SK-N-SH (cell line): Measurements from ENCODE around the gene PAQR7. TPM values are rescaled to one million over a fixed set of nuclear protein-coding genes. Genes with fewer than 3 reads are reported as not detected.

Experiments used
- CTCF ChIA-PET: fragments of 300-600, 350-600 bp; formaldehyde crosslinking; extraction: SDS; loops from one replicate; lab custom pipeline; 2021; lab: Yijun Ruan, JAX
- POLR2A ChIA-PET: fragments of 350-600 bp; sonication (Branson Sonifier 250); formaldehyde crosslinking; extraction: SDS; loops from one replicate; lab custom pipeline; 2020; ENCODE audit warnings: antibody characterized with exemption, inconsistent platforms; lab: Yijun Ruan, JAX
- DNase-seq: peaks from one replicate; pipeline ENCODE4 v3.0.0; 2012
- H2AFZ ChIP-seq: fragments of 200-600 bp; sonication (generic); 2 replicates; pipeline ENCODE4 v1.8.1; 2016; ENCODE audit warnings: antibody characterized with exemption, mild to moderate bottlenecking, low read depth
- H3F3A ChIP-seq: fragments of 200-600 bp; sonication (generic); replicated peaks from 2 replicates; pipeline ENCODE3; 2016; ENCODE audit warnings: antibody characterized with exemption, mild to moderate bottlenecking; ENCODE audit not compliant: insufficient read depth
- H3K27ac ChIP-seq, 2 experiments: fragments of 200-500 bp in 1 of 2; fragments of 200-600 bp in 1 of 2; sonication (Bioruptor generic) in 1 of 2; sonication (generic), shearing (Covaris generic) in 1 of 2; 2 replicates each; pipeline versions ENCODE4 v1.5.1 to v1.6.1; 2014 to 2016; ENCODE audit warnings: low read depth in 2 of 2, inconsistent platforms in 1 of 2, low read length in 1 of 2, mild to moderate bottlenecking in 1 of 2, mixed read lengths in 1 of 2
- H3K27me3 ChIP-seq: fragments of 200-600 bp; sonication (generic), shearing (Covaris generic); 2 replicates; pipeline ENCODE4 v1.6.1; 2016; ENCODE audit warnings: mixed run types; ENCODE audit not compliant: insufficient read depth
- H3K36me3 ChIP-seq, 2 experiments: fragments of 200-500 bp in 1 of 2; fragments of 200-600 bp in 1 of 2; sonication (Bioruptor generic) in 1 of 2; sonication (generic) in 1 of 2; replicated peaks in 1 of 2; 2 replicates each; pipeline versions ENCODE3 to v1.5.1; 2014 to 2016; ENCODE audit warnings: low read length in 1 of 2, mild to moderate bottlenecking in 1 of 2; ENCODE audit not compliant: insufficient read depth in 2 of 2, control insufficient read depth in 1 of 2
- H3K4me1 ChIP-seq, 2 experiments: fragments of 200-500 bp in 1 of 2; fragments of 200-600 bp in 1 of 2; sonication (Bioruptor generic) in 1 of 2; sonication (generic), shearing (Covaris generic) in 1 of 2; 2 replicates each; pipeline versions ENCODE4 v1.5.1 to v1.6.1; 2014 to 2016; ENCODE audit warnings: low read depth in 1 of 2, low read length in 1 of 2, mixed run types in 1 of 2; ENCODE audit not compliant: insufficient read depth in 2 of 2, control insufficient read depth in 1 of 2
- H3K4me2 ChIP-seq: fragments of 200-600 bp; sonication (generic), shearing (Covaris generic); 2 replicates; pipeline ENCODE4 v1.6.1; 2017; ENCODE audit warnings: mixed run types
- H3K4me3 ChIP-seq, 2 experiments: fragments of 200-500 bp in 1 of 2; fragments of 200-600 bp in 1 of 2; sonication (Bioruptor generic) in 1 of 2; sonication (generic), shearing (Covaris generic) in 1 of 2; 2 replicates each; pipeline versions ENCODE4 v1.5.1 to v1.8.1; 2014 to 2016; ENCODE audit warnings: low read depth in 2 of 2, inconsistent platforms in 1 of 2, low read length in 1 of 2, mild to moderate bottlenecking in 1 of 2, mixed read lengths in 1 of 2, moderate library complexity in 1 of 2
- H3K79me2 ChIP-seq: fragments of 200-600 bp; sonication (generic); 2 replicates; pipeline ENCODE4 v1.8.1; 2017; ENCODE audit warnings: mild to moderate bottlenecking; ENCODE audit not compliant: insufficient read depth
- H3K9ac ChIP-seq: fragments of 200-600 bp; sonication (generic); 2 replicates; pipeline ENCODE4 v1.6.1; 2017; ENCODE audit warnings: mixed run types
- H3K9me2 ChIP-seq: fragments of 200-600 bp; sonication (generic); 2 replicates; pipeline ENCODE4 v1.6.1; 2017; ENCODE audit warnings: mixed run types
- H3K9me3 ChIP-seq: fragments of 200-600 bp; sonication (generic); 2 replicates; pipeline ENCODE4 v1.6.1; 2017; ENCODE audit warnings: mixed run types, mild to moderate bottlenecking, moderate library complexity
- H4K20me1 ChIP-seq: fragments of 200-600 bp; sonication (generic); 2 replicates; pipeline ENCODE4 v1.6.1; 2017; ENCODE audit warnings: mild to moderate bottlenecking, mixed run types; ENCODE audit not compliant: insufficient read depth
- CHD2 ChIP-seq: fragments of 150-350 bp; IDR thresholded peaks from 2 replicates; pipeline ENCODE4 v1.6.1; 2018; ENCODE audit warnings: low read length; ENCODE audit not compliant: partially characterized antibody
- ELF1 ChIP-seq: IDR thresholded peaks from 2 replicates; pipeline ENCODE4 v1.4.0; 2012
- EP300 ChIP-seq, 2 experiments: IDR thresholded peaks; 2 replicates each; pipeline versions ENCODE4 v1.4.0 to v1.6.1; 2012; ENCODE audit warnings: borderline replicate concordance in 1 of 2, low read depth in 1 of 2, low read length in 1 of 2
- EZH2phosphoT487 ChIP-seq: fragments of 200-600 bp; sonication (generic); IDR thresholded peaks from 2 replicates; pipeline ENCODE4 v1.6.1; 2017; ENCODE audit warnings: low read depth, mixed run types, mild to moderate bottlenecking, antibody characterized with exemption, moderate library complexity, borderline replicate concordance
- GATA2 ChIP-seq: sonication (generic); formaldehyde crosslinking; IDR thresholded peaks from 2 replicates; pipeline ENCODE4 v1.5.0; 2020; ENCODE audit warnings: mild to moderate bottlenecking, missing genetic modification reagents
- MXI1 ChIP-seq: IDR thresholded peaks from 2 replicates; pipeline ENCODE4 v1.6.1; 2012; ENCODE audit warnings: mild to moderate bottlenecking, low read depth, low read length, improper control_type of control experiment
- NFIC ChIP-seq: IDR thresholded peaks from 2 replicates; pipeline ENCODE4 v1.4.0; 2012; ENCODE audit warnings: borderline replicate concordance
- POLR2AphosphoS5 ChIP-seq: IDR thresholded peaks from 2 replicates; pipeline ENCODE4 v1.6.1; 2012; ENCODE audit warnings: low read depth, low read length
- RAD21 ChIP-seq: IDR thresholded peaks from 2 replicates; pipeline ENCODE4 v1.6.1; 2012; ENCODE audit warnings: mild to moderate bottlenecking, low read length
- RCOR1 ChIP-seq: fragments of 150-350 bp; IDR thresholded peaks from 2 replicates; pipeline ENCODE4 v1.6.1; 2017; ENCODE audit warnings: antibody characterized with exemption, low read length
- RXRA ChIP-seq: IDR thresholded peaks from 2 replicates; pipeline ENCODE4 v1.4.0; 2012; ENCODE audit warnings: low read depth, mild to moderate bottlenecking, borderline replicate concordance
- SIN3A ChIP-seq: IDR thresholded peaks from 2 replicates; pipeline ENCODE4 v1.6.1; 2012; ENCODE audit warnings: low read depth, mild to moderate bottlenecking, low read length, moderate library complexity, borderline replicate concordance
- TAF1 ChIP-seq: IDR thresholded peaks from 2 replicates; pipeline ENCODE4 v1.6.1; 2012; ENCODE audit warnings: low read depth, mild to moderate bottlenecking, low read length, moderate library complexity, borderline replicate concordance
- TCF12 ChIP-seq: IDR thresholded peaks from 2 replicates; pipeline ENCODE4 v1.4.0; 2012
- TEAD4 ChIP-seq: IDR thresholded peaks from 2 replicates; pipeline ENCODE4 v1.4.0; 2012; ENCODE audit warnings: mild to moderate bottlenecking, borderline replicate concordance; ENCODE audit not compliant: insufficient read depth
- YY1 ChIP-seq: IDR thresholded peaks from 2 replicates; pipeline ENCODE4 v1.4.0; 2012; ENCODE audit warnings: low read depth, mild to moderate bottlenecking
- WGBS: methylation state at CpG from one replicate; pipeline ENCODE4 v1.1.6; 2017; ENCODE audit warnings: low lambda C conversion rate; 5-methylcytosine and 5-hydroxymethylcytosine counted together
- polyA plus RNA-seq, 3 experiments: library from polyadenylated mRNA; depleted of rRNA; stranded (reverse); fragments of >200 nt; gene quantifications; 2 replicates each; pipeline ENCODE4 v1.2.3, GENCODE V29; 2012
- TF ChIP-seq, protein P1 (sequence below): IDR thresholded peaks from 2 replicates; pipeline ENCODE4 v1.4.0; 2012; ENCODE audit warnings: low read depth, borderline replicate concordance
- TF ChIP-seq, protein P2 (sequence below): IDR thresholded peaks from 2 replicates; pipeline ENCODE4 v1.4.0; 2012; ENCODE audit warnings: low read depth
- TF ChIP-seq, protein P3 (sequence below): IDR thresholded peaks from 2 replicates; pipeline ENCODE4 v1.6.1; 2012; ENCODE audit warnings: mild to moderate bottlenecking, low read depth, low read length, moderate library complexity
- TF ChIP-seq, protein P4 (sequence below): IDR thresholded peaks from 2 replicates; pipeline ENCODE4; 2012

The PAQR7 gene
- polyA plus RNA-seq, 1 of the 3 experiments (the other 2 are of a cell fraction) = 5.6 TPM

DNA sequence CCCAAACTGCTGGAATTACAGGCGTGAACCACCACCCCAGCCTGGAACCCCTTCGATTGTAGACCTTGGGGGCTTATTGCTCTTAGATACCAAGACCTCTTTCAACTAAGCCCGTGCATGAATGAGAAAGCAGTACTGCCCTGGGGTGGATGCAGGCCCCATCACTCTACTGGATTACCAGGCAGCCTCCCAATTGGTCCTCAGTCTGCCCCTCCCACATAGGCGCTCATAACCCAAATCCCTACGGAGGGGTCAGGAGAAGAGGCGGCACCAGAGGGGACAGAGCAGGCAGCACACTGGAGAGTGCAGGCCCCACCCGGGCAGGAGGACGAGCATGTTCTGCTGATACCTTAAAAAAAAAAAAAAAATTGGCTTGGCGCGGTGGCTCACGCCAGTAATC, 43.1 kb upstream of the PAQR7 start:
- ChIA-PET POLR2A (no interaction called here), CTCF (no interaction called here)
- no peaks in the 10 kb centered on the region for H3K9me3 ChIP-seq
- no peak overlapping the region for H3K4me2 ChIP-seq
- H3K79me2 ChIP-seq = no peaks in the 10 kb centered on the region
- DNase-seq = no peak
- no peaks in the 10 kb centered on the region for H4K20me1 ChIP-seq
- H3K27ac ChIP-seq = no peak overlapping the region
- no peaks in the 10 kb centered on the region for H3K9me2 ChIP-seq
- TF ChIP-seq, protein P1, sequence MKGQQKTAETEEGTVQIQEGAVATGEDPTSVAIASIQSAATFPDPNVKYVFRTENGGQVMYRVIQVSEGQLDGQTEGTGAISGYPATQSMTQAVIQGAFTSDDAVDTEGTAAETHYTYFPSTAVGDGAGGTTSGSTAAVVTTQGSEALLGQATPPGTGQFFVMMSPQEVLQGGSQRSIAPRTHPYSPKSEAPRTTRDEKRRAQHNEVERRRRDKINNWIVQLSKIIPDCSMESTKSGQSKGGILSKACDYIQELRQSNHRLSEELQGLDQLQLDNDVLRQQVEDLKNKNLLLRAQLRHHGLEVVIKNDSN = no peak
- TF ChIP-seq, protein P2, sequence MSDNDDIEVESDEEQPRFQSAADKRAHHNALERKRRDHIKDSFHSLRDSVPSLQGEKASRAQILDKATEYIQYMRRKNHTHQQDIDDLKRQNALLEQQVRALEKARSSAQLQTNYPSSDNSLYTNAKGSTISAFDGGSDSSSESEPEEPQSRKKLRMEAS = no peak
- TF ChIP-seq TEAD4 (no peak), EZH2phosphoT487 (no peak), NFIC (no peak), POLR2AphosphoS5 (no peak), TAF1 (no peak), TCF12 (no peak), GATA2 (CRISPR knock-in tag) (no peak), RXRA (no peak), YY1 (no peak), EP300 (IDR thresholded peaks at IDR 0.05; ENCODE audit: borderline replicate concordance in 1 of 2, low read depth in 1 of 2, low read length in 1 of 2) (no peak), RAD21 (no peak), MXI1 (no peak), RCOR1 (no peak), CHD2 (no peak), SIN3A (no peak), ELF1 (no peak)
- TF ChIP-seq, protein P3, sequence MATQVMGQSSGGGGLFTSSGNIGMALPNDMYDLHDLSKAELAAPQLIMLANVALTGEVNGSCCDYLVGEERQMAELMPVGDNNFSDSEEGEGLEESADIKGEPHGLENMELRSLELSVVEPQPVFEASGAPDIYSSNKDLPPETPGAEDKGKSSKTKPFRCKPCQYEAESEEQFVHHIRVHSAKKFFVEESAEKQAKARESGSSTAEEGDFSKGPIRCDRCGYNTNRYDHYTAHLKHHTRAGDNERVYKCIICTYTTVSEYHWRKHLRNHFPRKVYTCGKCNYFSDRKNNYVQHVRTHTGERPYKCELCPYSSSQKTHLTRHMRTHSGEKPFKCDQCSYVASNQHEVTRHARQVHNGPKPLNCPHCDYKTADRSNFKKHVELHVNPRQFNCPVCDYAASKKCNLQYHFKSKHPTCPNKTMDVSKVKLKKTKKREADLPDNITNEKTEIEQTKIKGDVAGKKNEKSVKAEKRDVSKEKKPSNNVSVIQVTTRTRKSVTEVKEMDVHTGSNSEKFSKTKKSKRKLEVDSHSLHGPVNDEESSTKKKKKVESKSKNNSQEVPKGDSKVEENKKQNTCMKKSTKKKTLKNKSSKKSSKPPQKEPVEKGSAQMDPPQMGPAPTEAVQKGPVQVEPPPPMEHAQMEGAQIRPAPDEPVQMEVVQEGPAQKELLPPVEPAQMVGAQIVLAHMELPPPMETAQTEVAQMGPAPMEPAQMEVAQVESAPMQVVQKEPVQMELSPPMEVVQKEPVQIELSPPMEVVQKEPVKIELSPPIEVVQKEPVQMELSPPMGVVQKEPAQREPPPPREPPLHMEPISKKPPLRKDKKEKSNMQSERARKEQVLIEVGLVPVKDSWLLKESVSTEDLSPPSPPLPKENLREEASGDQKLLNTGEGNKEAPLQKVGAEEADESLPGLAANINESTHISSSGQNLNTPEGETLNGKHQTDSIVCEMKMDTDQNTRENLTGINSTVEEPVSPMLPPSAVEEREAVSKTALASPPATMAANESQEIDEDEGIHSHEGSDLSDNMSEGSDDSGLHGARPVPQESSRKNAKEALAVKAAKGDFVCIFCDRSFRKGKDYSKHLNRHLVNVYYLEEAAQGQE = no peak
- TF ChIP-seq, protein P4, sequence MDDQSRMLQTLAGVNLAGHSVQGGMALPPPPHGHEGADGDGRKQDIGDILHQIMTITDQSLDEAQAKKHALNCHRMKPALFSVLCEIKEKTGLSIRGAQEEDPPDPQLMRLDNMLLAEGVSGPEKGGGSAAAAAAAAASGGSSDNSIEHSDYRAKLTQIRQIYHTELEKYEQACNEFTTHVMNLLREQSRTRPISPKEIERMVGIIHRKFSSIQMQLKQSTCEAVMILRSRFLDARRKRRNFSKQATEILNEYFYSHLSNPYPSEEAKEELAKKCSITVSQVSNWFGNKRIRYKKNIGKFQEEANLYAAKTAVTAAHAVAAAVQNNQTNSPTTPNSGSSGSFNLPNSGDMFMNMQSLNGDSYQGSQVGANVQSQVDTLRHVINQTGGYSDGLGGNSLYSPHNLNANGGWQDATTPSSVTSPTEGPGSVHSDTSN = no peak
- H2AFZ ChIP-seq = no peak overlapping the region
- no peaks in the 10 kb centered on the region for H3K4me1 ChIP-seq
- H3K27me3 ChIP-seq = no peaks in the 10 kb centered on the region
- H3F3A ChIP-seq = no peaks in the 10 kb centered on the region
- H3K9ac ChIP-seq = no peak overlapping the region
- no peak overlapping the region for H3K4me3 ChIP-seq
- no peaks in the 10 kb centered on the region for H3K36me3 ChIP-seq
- 90% methylated on average over 10 of the region's 11 CpGs for WGBS
